SK-N-SH (cell line): ENCODE measurements around the gene PCSK6. TPM values are rescaled to one million over a fixed set of nuclear protein-coding genes. Genes with fewer than 3 reads are reported as not detected.

Experiments used
- CTCF ChIA-PET: fragments of 300-600, 350-600 bp; formaldehyde crosslinking; extraction: SDS; loops from one replicate; lab custom pipeline; 2021; lab: Yijun Ruan, JAX
- POLR2A ChIA-PET: fragments of 350-600 bp; sonication (Branson Sonifier 250); formaldehyde crosslinking; extraction: SDS; loops from one replicate; lab custom pipeline; 2020; ENCODE audit warnings: antibody characterized with exemption, inconsistent platforms; lab: Yijun Ruan, JAX
- DNase-seq: peaks from one replicate; pipeline ENCODE4 v3.0.0; 2012
- H2AFZ ChIP-seq: fragments of 200-600 bp; sonication (generic); 2 replicates; pipeline ENCODE4 v1.8.1; 2016; ENCODE audit warnings: antibody characterized with exemption, mild to moderate bottlenecking, low read depth
- H3F3A ChIP-seq: fragments of 200-600 bp; sonication (generic); replicated peaks from 2 replicates; pipeline ENCODE3; 2016; ENCODE audit warnings: antibody characterized with exemption, mild to moderate bottlenecking; ENCODE audit not compliant: insufficient read depth
- H3K27ac ChIP-seq, 2 experiments: fragments of 200-500 bp in 1 of 2; fragments of 200-600 bp in 1 of 2; sonication (Bioruptor generic) in 1 of 2; sonication (generic), shearing (Covaris generic) in 1 of 2; 2 replicates each; pipeline versions ENCODE4 v1.5.1 to v1.6.1; 2014 to 2016; ENCODE audit warnings: low read depth in 2 of 2, inconsistent platforms in 1 of 2, low read length in 1 of 2, mild to moderate bottlenecking in 1 of 2, mixed read lengths in 1 of 2
- H3K27me3 ChIP-seq: fragments of 200-600 bp; sonication (generic), shearing (Covaris generic); 2 replicates; pipeline ENCODE4 v1.6.1; 2016; ENCODE audit warnings: mixed run types; ENCODE audit not compliant: insufficient read depth
- H3K36me3 ChIP-seq, 2 experiments: fragments of 200-500 bp in 1 of 2; fragments of 200-600 bp in 1 of 2; sonication (Bioruptor generic) in 1 of 2; sonication (generic) in 1 of 2; replicated peaks in 1 of 2; 2 replicates each; pipeline versions ENCODE3 to v1.5.1; 2014 to 2016; ENCODE audit warnings: low read length in 1 of 2, mild to moderate bottlenecking in 1 of 2; ENCODE audit not compliant: insufficient read depth in 2 of 2, control insufficient read depth in 1 of 2
- H3K4me1 ChIP-seq, 2 experiments: fragments of 200-500 bp in 1 of 2; fragments of 200-600 bp in 1 of 2; sonication (Bioruptor generic) in 1 of 2; sonication (generic), shearing (Covaris generic) in 1 of 2; 2 replicates each; pipeline versions ENCODE4 v1.5.1 to v1.6.1; 2014 to 2016; ENCODE audit warnings: low read depth in 1 of 2, low read length in 1 of 2, mixed run types in 1 of 2; ENCODE audit not compliant: insufficient read depth in 2 of 2, control insufficient read depth in 1 of 2
- H3K4me2 ChIP-seq: fragments of 200-600 bp; sonication (generic), shearing (Covaris generic); 2 replicates; pipeline ENCODE4 v1.6.1; 2017; ENCODE audit warnings: mixed run types
- H3K4me3 ChIP-seq, 2 experiments: fragments of 200-500 bp in 1 of 2; fragments of 200-600 bp in 1 of 2; sonication (Bioruptor generic) in 1 of 2; sonication (generic), shearing (Covaris generic) in 1 of 2; 2 replicates each; pipeline versions ENCODE4 v1.5.1 to v1.8.1; 2014 to 2016; ENCODE audit warnings: low read depth in 2 of 2, inconsistent platforms in 1 of 2, low read length in 1 of 2, mild to moderate bottlenecking in 1 of 2, mixed read lengths in 1 of 2, moderate library complexity in 1 of 2
- H3K79me2 ChIP-seq: fragments of 200-600 bp; sonication (generic); 2 replicates; pipeline ENCODE4 v1.8.1; 2017; ENCODE audit warnings: mild to moderate bottlenecking; ENCODE audit not compliant: insufficient read depth
- H3K9ac ChIP-seq: fragments of 200-600 bp; sonication (generic); 2 replicates; pipeline ENCODE4 v1.6.1; 2017; ENCODE audit warnings: mixed run types
- H3K9me2 ChIP-seq: fragments of 200-600 bp; sonication (generic); 2 replicates; pipeline ENCODE4 v1.6.1; 2017; ENCODE audit warnings: mixed run types
- H3K9me3 ChIP-seq: fragments of 200-600 bp; sonication (generic); 2 replicates; pipeline ENCODE4 v1.6.1; 2017; ENCODE audit warnings: mixed run types, mild to moderate bottlenecking, moderate library complexity
- H4K20me1 ChIP-seq: fragments of 200-600 bp; sonication (generic); 2 replicates; pipeline ENCODE4 v1.6.1; 2017; ENCODE audit warnings: mild to moderate bottlenecking, mixed run types; ENCODE audit not compliant: insufficient read depth
- ELF1 ChIP-seq: IDR thresholded peaks from 2 replicates; pipeline ENCODE4 v1.4.0; 2012
- EZH2phosphoT487 ChIP-seq: fragments of 200-600 bp; sonication (generic); IDR thresholded peaks from 2 replicates; pipeline ENCODE4 v1.6.1; 2017; ENCODE audit warnings: low read depth, mixed run types, mild to moderate bottlenecking, antibody characterized with exemption, moderate library complexity, borderline replicate concordance
- FOSL2 ChIP-seq: IDR thresholded peaks from 2 replicates; pipeline ENCODE4 v1.4.0; 2012; ENCODE audit warnings: low read depth, mild to moderate bottlenecking, moderate library complexity, borderline replicate concordance
- FOXJ3 ChIP-seq: sonication (generic); formaldehyde crosslinking; IDR thresholded peaks from 2 replicates; pipeline ENCODE4 v1.5.1; 2020; ENCODE audit warnings: mild to moderate bottlenecking, missing genetic modification reagents
- GATA2 ChIP-seq: sonication (generic); formaldehyde crosslinking; IDR thresholded peaks from 2 replicates; pipeline ENCODE4 v1.5.0; 2020; ENCODE audit warnings: mild to moderate bottlenecking, missing genetic modification reagents
- MAX ChIP-seq: IDR thresholded peaks from 2 replicates; pipeline ENCODE4 v1.4.0; 2012; ENCODE audit warnings: low read depth
- MXI1 ChIP-seq: IDR thresholded peaks from 2 replicates; pipeline ENCODE4 v1.6.1; 2012; ENCODE audit warnings: mild to moderate bottlenecking, low read depth, low read length, improper control_type of control experiment
- POLR2AphosphoS5 ChIP-seq: IDR thresholded peaks from 2 replicates; pipeline ENCODE4 v1.6.1; 2012; ENCODE audit warnings: low read depth, low read length
- RCOR1 ChIP-seq: fragments of 150-350 bp; IDR thresholded peaks from 2 replicates; pipeline ENCODE4 v1.6.1; 2017; ENCODE audit warnings: antibody characterized with exemption, low read length
- RFX5 ChIP-seq: IDR thresholded peaks from 2 replicates; pipeline ENCODE4 v1.6.1; 2012; ENCODE audit warnings: mild to moderate bottlenecking, improper control_type of control experiment, low read length
- RXRA ChIP-seq: IDR thresholded peaks from 2 replicates; pipeline ENCODE4 v1.4.0; 2012; ENCODE audit warnings: low read depth, mild to moderate bottlenecking, borderline replicate concordance
- SIN3A ChIP-seq: IDR thresholded peaks from 2 replicates; pipeline ENCODE4 v1.6.1; 2012; ENCODE audit warnings: low read depth, mild to moderate bottlenecking, low read length, moderate library complexity, borderline replicate concordance
- TAF1 ChIP-seq: IDR thresholded peaks from 2 replicates; pipeline ENCODE4 v1.6.1; 2012; ENCODE audit warnings: low read depth, mild to moderate bottlenecking, low read length, moderate library complexity, borderline replicate concordance
- TEAD4 ChIP-seq: IDR thresholded peaks from 2 replicates; pipeline ENCODE4 v1.4.0; 2012; ENCODE audit warnings: mild to moderate bottlenecking, borderline replicate concordance; ENCODE audit not compliant: insufficient read depth
- USF1 ChIP-seq: IDR thresholded peaks from 2 replicates; pipeline ENCODE4 v1.4.0; 2012; ENCODE audit warnings: low read depth, borderline replicate concordance
- YY1 ChIP-seq: IDR thresholded peaks from 2 replicates; pipeline ENCODE4 v1.4.0; 2012; ENCODE audit warnings: low read depth, mild to moderate bottlenecking
- WGBS: methylation state at CpG from one replicate; pipeline ENCODE4 v1.1.6; 2017; ENCODE audit warnings: low lambda C conversion rate; 5-methylcytosine and 5-hydroxymethylcytosine counted together
- polyA plus RNA-seq, 3 experiments: library from polyadenylated mRNA; depleted of rRNA; stranded (reverse); fragments of >200 nt; gene quantifications; 2 replicates each; pipeline ENCODE4 v1.2.3, GENCODE V29; 2012
- TF ChIP-seq, protein P1 (sequence below): IDR thresholded peaks from 2 replicates; pipeline ENCODE4 v1.4.0; 2012; ENCODE audit warnings: low read depth, borderline replicate concordance

Gene PCSK6
- polyA plus RNA-seq, 1 of the 3 experiments (the other 2 are of a cell fraction) = 0.03 TPM

GRCh38 chr15:101477851-101478362, 11.6 kb downstream of the PCSK6 start:
- Histone ChIP-seq H3K9me2 (no peaks in the 10 kb centered on the region), H3K9ac (no peak overlapping the region), H3K27me3 (no peaks in the 10 kb centered on the region), H3K79me2 (no peaks in the 10 kb centered on the region), H3K4me1 (peaks cover 0 to 5% of the 10 kb centered on the region in 2 experiments; a peak in 1 of 4 replicates), H3K4me2 (no peak overlapping the region), H3K36me3 (no peaks in the 10 kb centered on the region), H3K4me3 (no peak overlapping the region), H3K27ac (no peak overlapping the region)
- CTCF ChIA-PET = no interaction called here
- WGBS = 51% methylated on average over 5 of the region's 5 CpGs
- DNase-seq = no peak
- TF ChIP-seq FOXJ3 (no peak), EZH2phosphoT487 (no peak), TEAD4 (no peak), ELF1 (no peak), SIN3A (no peak), RCOR1 (no peak)
- TF ChIP-seq, all 33 proteins: peak for 0
- Histone ChIP-seq H4K20me1 (no peaks in the 10 kb centered on the region), H2AFZ (no peak overlapping the region), H3F3A (no peaks in the 10 kb centered on the region), H3K9me3 (no peaks in the 10 kb centered on the region)
- POLR2A ChIA-PET = interaction anchor here (0.5 kb wide), 1 partner anchor 40 kb away, joined by 3 read pairs; no protein-coding TSS in a partner anchor

- Histone ChIP-seq H3K9me2 (no peaks in the 10 kb centered on the region), H3K27me3 (no peaks in the 10 kb centered on the region), H3K9ac (no peak overlapping the region), H3K36me3 (no peaks in the 10 kb centered on the region), H3K79me2 (no peaks in the 10 kb centered on the region), H2AFZ (no peak overlapping the region), H3K4me2 (no peak overlapping the region), H3K4me1 (peaks cover 0 to 5% of the 10 kb centered on the region in 2 experiments; a peak in 1 of 4 replicates), H3F3A (no peaks in the 10 kb centered on the region), H4K20me1 (no peaks in the 10 kb centered on the region), H3K4me3 (no peak overlapping the region), H3K27ac (no peak overlapping the region), H3K9me3 (no peaks in the 10 kb centered on the region)
- ChIA-PET CTCF (no interaction called here), POLR2A (no interaction called here)
- 63% methylated on average over 10 of the region's 10 CpGs for WGBS
- TF ChIP-seq RXRA = no peak
- no peak for TF ChIP-seq ELF1
- TF ChIP-seq FOSL2 = no peak
- no peak for TF ChIP-seq SIN3A
- DNase-seq = no peak
These were observed 12.8 kb downstream of the PCSK6 start for GRCh38 chr15:101476756-101477155.

DNA sequence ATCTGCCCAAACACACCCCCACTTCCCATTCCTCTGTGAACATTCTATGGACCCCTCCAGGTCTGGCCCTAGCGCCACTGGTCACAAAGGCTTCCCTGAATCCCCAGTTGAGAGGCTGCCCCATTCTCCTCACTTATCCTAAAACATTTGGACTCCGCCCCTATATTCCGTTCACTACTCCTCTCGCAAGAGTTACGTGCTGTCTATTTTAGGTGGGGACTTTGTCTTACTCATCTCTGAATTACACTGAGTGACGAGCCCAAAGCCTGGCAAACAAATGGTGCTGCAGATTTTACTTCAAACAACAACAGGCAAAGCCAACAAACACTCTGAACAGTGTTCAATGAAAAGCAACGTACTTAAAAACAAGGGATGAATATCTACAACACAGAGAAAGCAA, 14.5 kb downstream of the PCSK6 start:
- Histone ChIP-seq H3F3A (no peaks in the 10 kb centered on the region), H3K9me2 (no peaks in the 10 kb centered on the region), H3K27ac (no peak overlapping the region), H3K27me3 (no peaks in the 10 kb centered on the region), H3K4me3 (no peak overlapping the region), H3K36me3 (no peaks in the 10 kb centered on the region), H4K20me1 (no peaks in the 10 kb centered on the region), H3K79me2 (no peaks in the 10 kb centered on the region), H3K4me1 (peaks cover 0 to 12% of the 10 kb centered on the region in 2 experiments; a peak in 2 of 4 replicates), H2AFZ (no peak overlapping the region), H3K9ac (no peak overlapping the region), H3K4me2 (no peak overlapping the region), H3K9me3 (no peaks in the 10 kb centered on the region)
- ChIA-PET POLR2A (no interaction called here), CTCF (no interaction called here)
- 68% methylated on average over 7 of the region's 7 CpGs for WGBS
- DNase-seq = no peak
- TF ChIP-seq, protein P1, sequence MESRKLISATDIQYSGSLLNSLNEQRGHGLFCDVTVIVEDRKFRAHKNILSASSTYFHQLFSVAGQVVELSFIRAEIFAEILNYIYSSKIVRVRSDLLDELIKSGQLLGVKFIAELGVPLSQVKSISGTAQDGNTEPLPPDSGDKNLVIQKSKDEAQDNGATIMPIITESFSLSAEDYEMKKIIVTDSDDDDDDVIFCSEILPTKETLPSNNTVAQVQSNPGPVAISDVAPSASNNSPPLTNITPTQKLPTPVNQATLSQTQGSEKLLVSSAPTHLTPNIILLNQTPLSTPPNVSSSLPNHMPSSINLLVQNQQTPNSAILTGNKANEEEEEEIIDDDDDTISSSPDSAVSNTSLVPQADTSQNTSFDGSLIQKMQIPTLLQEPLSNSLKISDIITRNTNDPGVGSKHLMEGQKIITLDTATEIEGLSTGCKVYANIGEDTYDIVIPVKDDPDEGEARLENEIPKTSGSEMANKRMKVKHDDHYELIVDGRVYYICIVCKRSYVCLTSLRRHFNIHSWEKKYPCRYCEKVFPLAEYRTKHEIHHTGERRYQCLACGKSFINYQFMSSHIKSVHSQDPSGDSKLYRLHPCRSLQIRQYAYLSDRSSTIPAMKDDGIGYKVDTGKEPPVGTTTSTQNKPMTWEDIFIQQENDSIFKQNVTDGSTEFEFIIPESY = no peak
- no peak for TF ChIP-seq FOXJ3
- TF ChIP-seq YY1 = no peak
- no peak for TF ChIP-seq MAX
- TF ChIP-seq TAF1 = no peak
- no peak for TF ChIP-seq EZH2phosphoT487
- TF ChIP-seq RFX5 = no peak
- no peak for TF ChIP-seq USF1
- TF ChIP-seq MXI1 = no peak
- no peak for TF ChIP-seq GATA2 (CRISPR knock-in tag)
- no peak for TF ChIP-seq POLR2AphosphoS5
